ENCODE data around the gene TANC1. TPM values are rescaled to one million over a fixed set of nuclear protein-coding genes. Genes with fewer than 3 reads are reported as not detected.
A peak's percentile ranks its signal among the peaks of the same experiment; 100 is the strongest.

TANC1 gene
- total and polyA plus RNA-seq, 2 experiments from 2014 or later = 2.8 to 9.5 TPM

GRCh38 chr2:159029936-159030335 lies 61.5 kb downstream of the TANC1 start (continued):
- no peak for TF ChIP-seq ZNF462 (CRISPR knock-in tag; IDR thresholded peaks at IDR 0.05)

GRCh38 chr2:159030674-159031380 lies 62.4 kb downstream of the TANC1 start:
- Histone ChIP-seq H3K4me3 (no peak overlapping the region), H3K27me3 (ENCODE audit: insufficient read depth) (no peaks in the 10 kb centered on the region), H3K79me2 (replicated peaks; ENCODE audit: insufficient read depth) (no peaks in the 10 kb centered on the region), H3K27ac (ENCODE audit: low read depth) (0 out of 2 replicates have a peak overlapping the region, but pooled peaks have one; percentile 17), H2AFZ (no peak overlapping the region), H3K36me3 (ENCODE audit: insufficient read depth) (no peaks in the 10 kb centered on the region), H3K4me1 (ENCODE audit: insufficient read depth) (peaks cover 17% of the 10 kb centered on the region), H3K9me2 (ENCODE audit: insufficient read depth) (peaks cover 4% of the 10 kb centered on the region; the same call in 1 of the 2 replicates), H3K4me2 (no peak overlapping the region), H4K20me1 (replicated peaks; ENCODE audit: insufficient read depth) (no peaks in the 10 kb centered on the region), H3F3A (replicated peaks; ENCODE audit: low read depth) (no peaks in the 10 kb centered on the region)
- Mint-ChIP-seq H3K4me1 (peaks cover 39% of the 10 kb centered on the region), H3K36me3 (ENCODE audit: low read depth) (no peaks in the 10 kb centered on the region), H3K27ac (peak overlapping the region; percentile 91), H3K9me3 (no peaks in the 10 kb centered on the region), H3K4me3 (no peak overlapping the region), H3K27me3 (ENCODE audit: insufficient read depth, low read depth, poor library complexity) (peaks cover 2% of the 10 kb centered on the region)
- peak; percentile 56 for DNase-seq (ENCODE audit: low spot score)
- ATAC-seq = peak; percentile 69
- TF ChIP-seq ZNF114 (CRISPR knock-in tag; IDR thresholded peaks at IDR 0.05) = no peak
- TF ChIP-seq ZNF462 (CRISPR knock-in tag; IDR thresholded peaks at IDR 0.05) = no peak
- TF ChIP-seq EZH2phosphoT487 (IDR thresholded peaks at IDR 0.05; ENCODE audit: unreplicated experiment) = no peak
- TF ChIP-seq REST (IDR thresholded peaks at IDR 0.05; ENCODE audit: unreplicated experiment) = no peak
